IMR-90 (cell line): ENCODE results near the gene SP7. TPM values are rescaled to one million over a fixed set of nuclear protein-coding genes. Genes with fewer than 3 reads are reported as not detected.

ENCODE experiments used
- ATAC-seq: fragments of 200-7000 bp; cut with Tn5 transposase; 2 replicates; pipeline ENCODE4 v1.9.1; 2020; ENCODE audit warnings: low read depth, mild to moderate bottlenecking, moderate library complexity
- BruUV-seq: library from RNA; stranded (reverse); fragments of 400-500 nt; replicated peaks from 2 replicates; lab custom pipeline; 2021; lab: Mats Ljungman, UMichigan
- CTCF ChIA-PET: fragments of 300-600 bp; formaldehyde crosslinking; extraction: SDS; loops from one replicate; lab custom pipeline; 2021; ENCODE audit warnings: antibody characterized with exemption; lab: Yijun Ruan, JAX
- POLR2A ChIA-PET: fragments of 300-600 bp; sonication (Branson Sonifier 250); formaldehyde crosslinking; loops from one replicate; lab custom pipeline; 2022; ENCODE audit warnings: antibody characterized with exemption; ENCODE audit not compliant: unreplicated experiment; lab: Charles Lee
- DNase-seq: peaks from one replicate; pipeline ENCODE4 v3.0.0; 2013
- H2AFZ ChIP-seq: replicated peaks from 2 replicates; pipeline ENCODE3; 2013; ENCODE audit warnings: low read length, mild to moderate bottlenecking; ENCODE audit not compliant: poor library complexity
- H2AK5ac ChIP-seq: 2 replicates; pipeline ENCODE4 v1.6.1; 2013; ENCODE audit warnings: low read depth, low read length, inconsistent platforms
- H2AK9ac ChIP-seq: replicated peaks from 2 replicates; pipeline ENCODE3; 2013; ENCODE audit warnings: mild to moderate bottlenecking, low read depth, low read length, moderate library complexity; ENCODE audit not compliant: poor library complexity
- H2BK120ac ChIP-seq: 2 replicates; pipeline ENCODE4 v1.6.1; 2013; ENCODE audit warnings: low read depth, low read length, inconsistent platforms
- H2BK15ac ChIP-seq: 3 replicates; pipeline ENCODE4 v1.6.1; 2013; ENCODE audit warnings: low read depth, low read length, inconsistent platforms
- H2BK20ac ChIP-seq: 2 replicates; pipeline ENCODE4 v1.6.1; 2013; ENCODE audit warnings: low read depth, mild to moderate bottlenecking, inconsistent platforms, low read length, moderate library complexity
- H2BK5ac ChIP-seq: 2 replicates; pipeline ENCODE4 v1.6.1; 2013; ENCODE audit warnings: mild to moderate bottlenecking, low read depth, low read length, inconsistent platforms; ENCODE audit not compliant: poor library complexity, severe bottlenecking
- H3K14ac ChIP-seq: replicated peaks from 2 replicates; pipeline ENCODE4 v1.6.1; 2013; ENCODE audit warnings: low read depth, low read length, inconsistent platforms
- H3K18ac ChIP-seq: 2 replicates; pipeline ENCODE4 v1.6.1; 2013; ENCODE audit warnings: low read depth, low read length, control low read depth
- H3K23ac ChIP-seq: 2 replicates; pipeline ENCODE4 v1.6.1; 2013; ENCODE audit warnings: low read depth, low read length, inconsistent platforms
- H3K27ac ChIP-seq: 2 replicates; pipeline ENCODE4 v1.5.1; 2013; ENCODE audit warnings: mild to moderate bottlenecking, control low read depth, low read length; ENCODE audit not compliant: insufficient read depth
- H3K27me3 ChIP-seq: 2 replicates; pipeline ENCODE4 v1.6.1; 2013; ENCODE audit warnings: low read length; ENCODE audit not compliant: control insufficient read depth, insufficient read depth
- H3K36me3 ChIP-seq: 2 replicates; pipeline ENCODE4 v1.6.1; 2013; ENCODE audit warnings: low read length, mixed read lengths; ENCODE audit not compliant: control insufficient read depth, insufficient read depth
- H3K4ac ChIP-seq: 2 replicates; pipeline ENCODE4 v1.6.1; 2013; ENCODE audit warnings: low read depth, low read length, inconsistent platforms
- H3K4me1 ChIP-seq: 2 replicates; pipeline ENCODE4 v1.6.1; 2013; ENCODE audit warnings: low read length, mixed read lengths; ENCODE audit not compliant: control insufficient read depth, insufficient read depth
- H3K4me2 ChIP-seq: 2 replicates; pipeline ENCODE4 v1.6.1; 2013; ENCODE audit warnings: low read depth, mild to moderate bottlenecking, control low read depth, low read length, moderate library complexity
- H3K4me3 ChIP-seq: 2 replicates; pipeline ENCODE4 v1.5.1; 2013; ENCODE audit warnings: low read depth, mild to moderate bottlenecking, control low read depth, low read length, moderate library complexity; ENCODE audit not compliant: insufficient read depth
- H3K56ac ChIP-seq: 2 replicates; pipeline ENCODE4 v1.6.1; 2013; ENCODE audit warnings: low read length, inconsistent platforms; ENCODE audit not compliant: insufficient read depth; ENCODE audit errors: extremely low read depth
- H3K79me1 ChIP-seq, 2 experiments: 2 replicates each; pipeline ENCODE4 v1.6.1; 2013; ENCODE audit warnings: low read length in 2 of 2, inconsistent platforms in 1 of 2, low read depth in 1 of 2
- H3K9ac ChIP-seq: 2 replicates; pipeline ENCODE4 v1.6.1; 2013; ENCODE audit warnings: low read depth, low read length, control low read depth
- H3K9me1 ChIP-seq: 2 replicates; pipeline ENCODE4 v1.6.1; 2013; ENCODE audit warnings: low read length, inconsistent platforms; ENCODE audit not compliant: insufficient read depth
- H3K9me3 ChIP-seq: 2 replicates; pipeline ENCODE4 v1.6.1; 2013; ENCODE audit warnings: low read length; ENCODE audit not compliant: control insufficient read depth, insufficient read depth
- H4K20me1 ChIP-seq: 2 replicates; pipeline ENCODE4 v1.6.1; 2013; ENCODE audit warnings: low read length, inconsistent platforms; ENCODE audit not compliant: insufficient read depth
- H4K5ac ChIP-seq: 2 replicates; pipeline ENCODE4 v1.6.1; 2013; ENCODE audit warnings: mild to moderate bottlenecking, low read depth, low read length, control low read depth
- H4K8ac ChIP-seq, 2 experiments: 2 replicates each; pipeline ENCODE4 v1.6.1; 2013; ENCODE audit warnings: low read depth in 2 of 2, low read length in 2 of 2, control low read depth in 1 of 2, inconsistent platforms in 1 of 2
- H4K91ac ChIP-seq: 2 replicates; pipeline ENCODE4 v1.6.1; 2013; ENCODE audit warnings: low read depth, low read length, inconsistent platforms; ENCODE audit not compliant: insufficient read depth
- ELK1 ChIP-seq: fragments of 150-350 bp; IDR thresholded peaks from 2 replicates; pipeline ENCODE4 v1.6.1; 2016; ENCODE audit warnings: low read depth, mild to moderate bottlenecking, low read length, moderate library complexity, borderline replicate concordance
- FOS ChIP-seq: fragments of 150-350 bp; IDR thresholded peaks from 2 replicates; pipeline ENCODE4 v1.6.1; 2016; ENCODE audit warnings: low read depth, low read length
- MAFK ChIP-seq: IDR thresholded peaks from 2 replicates; pipeline ENCODE4 v1.6.1; 2012; ENCODE audit warnings: low read depth, low read length, improper control_type of control experiment
- MAZ ChIP-seq: IDR thresholded peaks from 2 replicates; pipeline ENCODE4 v1.6.1; 2012; ENCODE audit warnings: low read depth, mild to moderate bottlenecking, low read length, improper control_type of control experiment, moderate library complexity, borderline replicate concordance
- NFE2L2 ChIP-seq: fragments of 150-350 bp; IDR thresholded peaks from 2 replicates; pipeline ENCODE4 v1.6.1; 2016; ENCODE audit warnings: low read depth, mild to moderate bottlenecking, low read length
- POLR2A ChIP-seq: IDR thresholded peaks from 2 replicates; pipeline ENCODE4 v1.6.1; 2012; ENCODE audit warnings: mild to moderate bottlenecking, low read depth, low read length
- RAD21 ChIP-seq: IDR thresholded peaks from 2 replicates; pipeline ENCODE4 v1.6.1; 2012; ENCODE audit warnings: low read length, improper control_type of control experiment
- RCOR1 ChIP-seq: IDR thresholded peaks from 2 replicates; pipeline ENCODE4 v1.6.1; 2012; ENCODE audit warnings: mild to moderate bottlenecking, low read length, improper control_type of control experiment; ENCODE audit not compliant: insufficient replicate concordance
- RFX5 ChIP-seq: IDR thresholded peaks from 2 replicates; pipeline ENCODE4 v1.8.0; 2012; ENCODE audit warnings: low read depth, mild to moderate bottlenecking, low read length, moderate library complexity
- USF2 ChIP-seq: fragments of 150-350 bp; IDR thresholded peaks from 2 replicates; pipeline ENCODE4 v1.6.1; 2017; ENCODE audit warnings: mild to moderate bottlenecking, antibody characterized with exemption, low read length, low read depth
- WGBS, 2 experiments: methylation state at CpG; one replicate each; pipeline versions ENCODE4 v1.1.5 to v1.1.7; 2013; ENCODE audit warnings: missing lambda C conversion rate in 2 of 2; ENCODE audit not compliant: insufficient read length in 1 of 2; ENCODE audit errors: extremely low coverage in 2 of 2; 5-methylcytosine and 5-hydroxymethylcytosine counted together
- dilution Hi-C: fragments of 300-500 bp; cut with HindIII; formaldehyde crosslinking; loops from one replicate; pipeline ENCODE4 v1.14.3; 2018; ENCODE audit warnings: low sequenced_read_pairs; ENCODE audit not compliant: unreplicated experiment
- in situ Hi-C: fragments of 300-500 bp; cut with MboI; formaldehyde crosslinking; loops from 3 replicates; pipeline ENCODE4 v1.14.3; 2019; ENCODE audit warnings: low sequenced_read_pairs, inconsistent platforms, mixed read lengths
- intact Hi-C: fragments of 100-400 bp; cut with micrococcal nuclease; formaldehyde crosslinking; loops from 2 replicates; pipeline ENCODE4 v1.10.0; 2022
- polyA plus RNA-seq, 3 experiments: library from polyadenylated mRNA; depleted of rRNA; stranded (reverse); fragments of >200 nt; gene quantifications; 2 replicates each; pipeline ENCODE4 v1.2.3, GENCODE V29; 2012; ENCODE audit warnings: low replicate concordance in 1 of 3
- total RNA-seq: library from RNA; depleted of rRNA; stranded (reverse); fragments of >200 nt; gene quantifications from 2 replicates; pipeline ENCODE4 v1.2.3, GENCODE V29; 2012

Gene SP7
- total and polyA plus RNA-seq, 2 of the 4 experiments (the other 2 are of a cell fraction) = not detected

GRCh38 chr12:53302903-53303302, 33.3 kb downstream of the SP7 start:
- H3K36me3 ChIP-seq = peaks cover 37% of the 10 kb centered on the region

More at GRCh38 chr12:53302903-53303302, 33.3 kb downstream of the SP7 start:
- in situ Hi-C loops (no loop called here), dilution Hi-C loops (no loop called here), intact Hi-C loops (no loop called here)
- H3K4me3 ChIP-seq = no peak overlapping the region
- no peak overlapping the region for H4K91ac ChIP-seq
- no peak overlapping the region for H3K56ac ChIP-seq
- CTCF ChIA-PET = no interaction called here
- H2BK15ac ChIP-seq = no peak overlapping the region
- peaks cover 11% of the 10 kb centered on the region for H3K4me1 ChIP-seq
- no peak overlapping the region for H3K18ac ChIP-seq
- peaks cover 16 to 53% of the 10 kb centered on the region in 2 experiments for H3K79me1 ChIP-seq
- H2AK9ac ChIP-seq = no peak overlapping the region
- no peak overlapping the region for H2BK5ac ChIP-seq
- H2AFZ ChIP-seq = no peak overlapping the region
- H3K14ac ChIP-seq = no peak overlapping the region
- H3K9ac ChIP-seq = no peak overlapping the region
- peaks cover 10% of the 10 kb centered on the region; the same call in 1 of the 2 replicates for H3K9me1 ChIP-seq
- no peaks in the 10 kb centered on the region for H3K27me3 ChIP-seq
- no peak overlapping the region for H3K27ac ChIP-seq
- no peak overlapping the region for H4K5ac ChIP-seq
- TF ChIP-seq RCOR1 (no peak), ELK1 (no peak), USF2 (no peak), MAZ (no peak), NFE2L2 (no peak), RFX5 (no peak), FOS (no peak), POLR2A (no peak), MAFK (no peak), RAD21 (no peak)
- H2BK20ac ChIP-seq = no peak overlapping the region
- H4K20me1 ChIP-seq = peaks cover 2% of the 10 kb centered on the region; the same call in 1 of the 2 replicates
- WGBS, 2 experiments = 67% methylated on average over 1 of the region's 5 CpGs; no CpG with 5 or more reads in 1 of the 2 experiments
- POLR2A ChIA-PET = no interaction called here
- no TSS peak for BruUV-seq
- no peaks in the 10 kb centered on the region for H3K9me3 ChIP-seq
- H2BK120ac ChIP-seq = no peak overlapping the region
- H3K4me2 ChIP-seq = no peak overlapping the region
- H4K8ac ChIP-seq = no peak overlapping the region
- H2AK5ac ChIP-seq = no peak overlapping the region
- DNase-seq (no peak), ATAC-seq (no peak)
- H3K4ac ChIP-seq = no peak overlapping the region
- no peak overlapping the region for H3K23ac ChIP-seq
